ENCODE results near the gene DLG2.

DNA sequence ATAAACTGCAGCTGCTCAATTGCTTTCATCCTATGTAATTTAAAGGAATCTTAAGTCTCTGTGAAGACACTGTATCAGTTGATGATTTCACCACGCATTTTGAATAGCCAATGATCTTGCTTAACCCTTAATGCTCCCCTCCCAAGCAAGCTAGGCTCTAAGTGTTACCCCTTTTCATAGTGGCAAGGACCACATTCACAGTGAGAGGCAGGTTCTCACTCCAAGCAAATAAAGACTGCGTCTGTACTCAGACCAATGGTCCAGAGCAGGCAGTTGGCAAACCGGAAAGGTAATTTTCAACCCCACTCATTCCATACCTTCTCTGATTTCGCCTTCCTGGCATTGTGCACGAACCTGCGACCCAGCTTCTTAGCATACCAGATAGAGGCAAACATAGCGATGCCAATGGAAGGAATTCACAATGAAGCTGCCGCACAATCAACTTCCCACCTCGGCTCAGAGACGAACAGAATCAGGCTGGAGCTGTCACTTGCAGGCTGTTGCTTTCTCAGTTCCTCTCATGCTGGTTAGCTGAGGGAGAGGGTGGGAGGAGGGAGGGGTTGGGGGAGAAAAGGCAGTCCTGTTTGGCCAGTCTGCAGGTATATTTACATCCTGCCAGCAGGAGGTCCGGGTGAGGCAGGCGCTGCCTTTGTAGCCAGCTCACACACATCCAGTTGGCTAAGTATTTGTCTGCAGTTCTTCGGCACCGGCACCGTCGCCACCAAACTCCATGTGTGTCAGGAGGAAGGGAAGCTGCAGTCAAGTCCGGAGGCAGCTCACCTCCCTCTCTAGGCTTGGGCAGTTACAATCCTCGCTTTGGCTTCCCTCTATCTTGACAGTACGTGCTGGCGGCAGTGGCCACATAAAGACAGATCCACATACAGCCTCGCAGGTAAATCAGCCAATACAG, 1189.8 kb downstream of the DLG2 start:
- no peak for TF ChIP-seq EP300 (IDR thresholded peaks at IDR 0.05; ENCODE audit: borderline replicate concordance)
- TF ChIP-seq YY1 (IDR thresholded peaks at IDR 0.05; ENCODE audit: low read depth): no peak
- no peak for TF ChIP-seq ZBTB7A (IDR thresholded peaks at IDR 0.05; ENCODE audit: low read depth)
